ENCODE measurements around the gene CBFB. TPM values are rescaled to one million over a fixed set of nuclear protein-coding genes. Genes with fewer than 3 reads are reported as not detected.
A peak's percentile ranks its signal among the peaks of the same experiment; 100 is the strongest.

Gene CBFB
- total and polyA plus RNA-seq, 2 of the 4 experiments (the other 2 are of a cell fraction): 44.2 to 48.0 TPM

DNA sequence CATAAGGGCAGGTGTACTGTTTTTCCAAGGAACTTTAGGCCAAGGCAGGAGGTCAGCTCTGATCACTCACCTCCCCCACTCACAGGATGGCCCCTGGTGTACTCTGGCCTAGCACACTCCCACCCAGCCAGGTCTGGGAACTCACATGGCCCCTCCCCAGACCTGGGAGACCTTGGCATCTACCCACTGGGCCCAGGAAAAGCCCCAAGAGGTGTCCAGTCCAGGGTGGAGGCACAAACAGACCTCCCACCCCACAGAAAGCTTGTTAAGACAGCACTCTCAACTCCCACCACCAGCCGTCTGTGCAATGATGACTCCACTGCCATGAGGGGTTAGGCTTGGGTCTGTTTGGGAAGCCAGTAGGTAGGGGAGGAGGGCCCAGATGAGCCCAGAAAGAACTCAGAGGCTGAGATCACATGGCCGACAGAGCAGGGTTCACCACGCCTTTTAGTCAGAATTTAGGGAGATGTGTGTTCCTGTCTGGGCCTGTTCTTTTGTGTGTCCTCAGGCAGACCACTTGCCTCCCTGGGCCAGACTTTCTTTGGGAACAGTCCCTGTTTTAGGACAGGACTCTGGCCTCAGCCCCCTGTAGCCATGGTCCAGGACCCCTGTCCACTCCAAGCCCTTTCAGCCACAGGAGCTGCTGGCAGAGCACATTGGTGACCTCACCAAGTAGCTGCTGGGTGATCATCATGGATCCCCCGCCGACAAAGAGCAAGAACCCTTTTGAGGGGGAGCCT is 12.1 kb upstream of the CBFB start:
- Histone ChIP-seq H3K56ac (ENCODE audit: extremely low read depth, insufficient read depth, low read length) (no peak overlapping the region), H3K4me1 (ENCODE audit: control insufficient read depth, insufficient read depth, low read length) (peaks cover 4% of the 10 kb centered on the region; the same call in 1 of the 2 replicates), H2AK5ac (ENCODE audit: low read depth, low read length) (no peak overlapping the region), H3K79me1 (ENCODE audit: low read depth in 1 of 2, low read length in 2 of 2) (no peaks in the 10 kb centered on the region), H3K9ac (ENCODE audit: low read depth, low read length) (no peak overlapping the region), H4K8ac (ENCODE audit: low read depth in 2 of 2, low read length in 2 of 2) (no peak overlapping the region), H4K91ac (ENCODE audit: insufficient read depth, low read depth, low read length) (no peak overlapping the region), H3K9me1 (ENCODE audit: insufficient read depth, low read length) (0 out of 2 replicates have a peak, but pooled peaks cover 2% of the 10 kb centered on the region), H2AK9ac (replicated peaks; ENCODE audit: low read depth, low read length, poor library complexity) (peak overlapping the region; percentile 55), H3K23ac (ENCODE audit: low read depth, low read length) (no peak overlapping the region), H2BK120ac (ENCODE audit: low read depth, low read length) (no peak overlapping the region), H3K9me3 (ENCODE audit: control insufficient read depth, insufficient read depth, low read length) (no peaks in the 10 kb centered on the region), H2BK15ac (ENCODE audit: low read depth, low read length) (no peak overlapping the region), H3K4me3 (ENCODE audit: insufficient read depth, low read depth, low read length) (no peak overlapping the region), H3K4ac (ENCODE audit: low read depth, low read length) (no peak overlapping the region), H2BK20ac (ENCODE audit: low read depth, low read length) (no peak overlapping the region), H2BK5ac (ENCODE audit: low read depth, low read length, poor library complexity, severe bottlenecking) (no peak overlapping the region), H4K5ac (ENCODE audit: low read depth, low read length) (no peak overlapping the region), H4K20me1 (ENCODE audit: insufficient read depth, low read length) (no peaks in the 10 kb centered on the region), H3K27ac (ENCODE audit: insufficient read depth, low read length) (no peak overlapping the region), H2AFZ (replicated peaks; ENCODE audit: low read length, poor library complexity) (no peak overlapping the region), H3K4me2 (ENCODE audit: low read depth, low read length) (no peak overlapping the region), H3K36me3 (ENCODE audit: control insufficient read depth, insufficient read depth, low read length) (no peaks in the 10 kb centered on the region), H3K14ac (replicated peaks; ENCODE audit: low read depth, low read length) (no peak overlapping the region), H3K18ac (ENCODE audit: low read depth, low read length) (no peak overlapping the region), H3K27me3 (ENCODE audit: control insufficient read depth, insufficient read depth, low read length) (peaks cover 2% of the 10 kb centered on the region; the same call in 1 of the 2 replicates)
- in situ Hi-C loops (cut with MboI; ENCODE audit: low sequenced_read_pairs) (no loop called here), dilution Hi-C loops (cut with HindIII; ENCODE audit: low sequenced_read_pairs, unreplicated experiment) (no loop called here), intact Hi-C loops (cut with micrococcal nuclease) (loop anchor here (10.0 kb wide), 1 partner anchor 168 kb away; the partner anchor contains the start of gene MATCAP1)
- TF ChIP-seq BHLHE40 (IDR thresholded peaks at IDR 0.05; ENCODE audit: low read depth, low read length) (no peak), POLR2A (IDR thresholded peaks at IDR 0.05; ENCODE audit: low read depth, low read length) (no peak), RCOR1 (IDR thresholded peaks at IDR 0.05; ENCODE audit: insufficient replicate concordance, low read length) (no peak), MAFK (IDR thresholded peaks at IDR 0.05; ENCODE audit: low read depth, low read length) (no peak), SMC3 (IDR thresholded peaks at IDR 0.05; ENCODE audit: low read depth, low read length) (no peak), MAZ (IDR thresholded peaks at IDR 0.05; ENCODE audit: borderline replicate concordance, low read depth, low read length) (no peak), MXI1 (IDR thresholded peaks at IDR 0.05; ENCODE audit: borderline replicate concordance, low read depth, low read length) (no peak), ELK1 (IDR thresholded peaks at IDR 0.05; ENCODE audit: borderline replicate concordance, low read depth, low read length) (no peak), USF2 (IDR thresholded peaks at IDR 0.05; ENCODE audit: low read depth, low read length) (no peak)
- no CpG with 5 or more reads among the region's 5 CpGs for WGBS, 2 experiments (ENCODE audit: extremely low coverage in 2 of 2, insufficient read length in 1 of 2)
- POLR2A ChIA-PET (ENCODE audit: unreplicated experiment): no interaction called here
- DNase-seq (no peak), ATAC-seq (ENCODE audit: low read depth) (no peak)
- no TSS peak for BruUV-seq (replicated peaks)
- CTCF ChIA-PET: interaction anchor here (1.2 to 2.9 kb wide), 3 partner anchors 84 to 138 kb away, joined by 4 to 22 read pairs (median 15); no protein-coding TSS in a partner anchor

All from IMR-90 (cell line).